ENCODE results near the gene SAPCD1. TPM values are rescaled to one million over a fixed set of nuclear protein-coding genes. Genes with fewer than 3 reads are reported as not detected.
A peak's percentile ranks its signal among the peaks of the same experiment; 100 is the strongest.

SAPCD1 gene
- total and polyA plus RNA-seq, 2 donors (not counting 1 experiment from before 2014, with no cell fraction given): 12.9 TPM

DNA sequence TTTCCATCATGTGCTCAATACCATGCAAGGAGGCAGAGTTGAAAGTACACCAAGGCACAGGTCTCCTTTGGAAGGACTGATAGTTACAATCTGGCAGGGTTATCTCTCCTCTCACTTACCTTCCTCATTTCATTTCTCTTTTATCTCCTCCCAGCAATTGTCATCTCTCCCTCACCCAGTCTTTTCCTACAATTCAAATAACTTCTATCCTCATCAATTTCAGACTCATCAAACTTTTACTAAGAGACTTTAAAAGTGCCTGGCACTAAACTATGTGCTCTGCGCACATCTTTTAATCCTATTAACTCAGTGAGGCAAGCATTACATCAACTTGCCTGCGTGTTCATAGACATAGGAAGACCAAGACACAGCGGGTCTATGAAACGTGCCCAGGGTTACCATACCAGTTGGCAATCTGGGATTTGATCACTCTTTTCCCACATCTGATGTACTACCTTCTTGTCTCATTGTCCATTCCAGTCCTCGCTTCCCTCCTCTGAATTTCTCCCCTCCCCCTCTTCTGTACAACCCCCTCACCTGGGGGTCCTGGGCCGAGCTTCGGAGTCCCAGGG, 31.9 kb downstream of the SAPCD1 start:
- DNase-seq (peak; percentile 52), ATAC-seq (ENCODE audit: low read depth) (no peak)
- Histone ChIP-seq H4K20me1 (ENCODE audit: control insufficient read depth, insufficient read depth, low read length, poor library complexity, severe bottlenecking) (no peaks in the 10 kb centered on the region), H3K79me2 (ENCODE audit: control insufficient read depth, insufficient read depth, low read length) (peaks cover 27% of the 10 kb centered on the region), H2AFZ (ENCODE audit: insufficient read depth, low read depth, low read length, poor library complexity, severe bottlenecking) (peak overlapping the region; percentile 80), H3K4me3 (ENCODE audit: control extremely low read depth in 1 of 5, extremely low read depth in 1 of 5, insufficient read depth in 1 of 5, low read depth in 2 of 5, low read length in 4 of 5) (peak overlapping the region; percentile 12 to 96 (median 95)), H3K27ac (ENCODE audit: low read length in 2 of 2) (peak overlapping the region; percentile 75 to 87), H3K4me1 (ENCODE audit: control insufficient read depth in 2 of 2, insufficient read depth in 2 of 2, low read length in 2 of 2) (peaks cover 54 to 73% of the 10 kb centered on the region in 2 donors), H3K27me3 (replicated peaks in 1 of 4; ENCODE audit: control extremely low read depth in 1 of 4, control insufficient read depth in 3 of 4, insufficient read depth in 4 of 4, low read length in 3 of 4) (no peaks in the 10 kb centered on the region), H3K4me2 (replicated peaks; ENCODE audit: low read depth, low read length, poor library complexity, severe bottlenecking) (peak overlapping the region; percentile 97), H3K9ac (ENCODE audit: low read length) (peak overlapping the region; percentile 92), H3K36me3 (replicated peaks in 1 of 2; ENCODE audit: control extremely low read depth in 1 of 2, control insufficient read depth in 1 of 2, extremely low read depth in 1 of 2, insufficient read depth in 2 of 2, low read length in 1 of 2) (peaks cover 0 to 28% of the 10 kb centered on the region in 2 experiments), H3K9me3 (ENCODE audit: control extremely low read depth in 1 of 3, control insufficient read depth in 2 of 3, insufficient read depth in 1 of 3, low read length in 2 of 3) (no peaks in the 10 kb centered on the region)
- Mint-ChIP-seq H3K4me1 (peaks cover 61% of the 10 kb centered on the region), H3K27ac (peak overlapping the region; percentile 99), H3K4me3 (peak overlapping the region; percentile 97), H3K27me3 (no peaks in the 10 kb centered on the region), H3K9me3 (ENCODE audit: insufficient read depth) (no peaks in the 10 kb centered on the region)
- intact Hi-C loops (cut with micrococcal nuclease): loop anchor here (2.0 kb wide), 2 partner anchors 18 to 56 kb away; partner anchors contain the start of gene VWA7
- POLR2A ChIA-PET: interaction anchor here (0.5 to 3.5 kb wide), 9 partner anchors 12 to 173 kb away, joined by 3 to 38 read pairs (median 5); partner anchors contain the start of genes CLIC1, LSM2 and MSH5
- CTCF ChIA-PET: interaction anchor here (0.5 to 1.3 kb wide), 7 partner anchors 17 to 69 kb away, joined by 3 to 4 read pairs (median 3); partner anchors contain the start of genes NEU1 and VWA7
- TF ChIP-seq EZH2 (IDR thresholded peaks at IDR 0.05; ENCODE audit: borderline replicate concordance, insufficient read depth, low read depth, low read length, poor library complexity, severe bottlenecking): no peak
- TF ChIP-seq, protein P1, sequence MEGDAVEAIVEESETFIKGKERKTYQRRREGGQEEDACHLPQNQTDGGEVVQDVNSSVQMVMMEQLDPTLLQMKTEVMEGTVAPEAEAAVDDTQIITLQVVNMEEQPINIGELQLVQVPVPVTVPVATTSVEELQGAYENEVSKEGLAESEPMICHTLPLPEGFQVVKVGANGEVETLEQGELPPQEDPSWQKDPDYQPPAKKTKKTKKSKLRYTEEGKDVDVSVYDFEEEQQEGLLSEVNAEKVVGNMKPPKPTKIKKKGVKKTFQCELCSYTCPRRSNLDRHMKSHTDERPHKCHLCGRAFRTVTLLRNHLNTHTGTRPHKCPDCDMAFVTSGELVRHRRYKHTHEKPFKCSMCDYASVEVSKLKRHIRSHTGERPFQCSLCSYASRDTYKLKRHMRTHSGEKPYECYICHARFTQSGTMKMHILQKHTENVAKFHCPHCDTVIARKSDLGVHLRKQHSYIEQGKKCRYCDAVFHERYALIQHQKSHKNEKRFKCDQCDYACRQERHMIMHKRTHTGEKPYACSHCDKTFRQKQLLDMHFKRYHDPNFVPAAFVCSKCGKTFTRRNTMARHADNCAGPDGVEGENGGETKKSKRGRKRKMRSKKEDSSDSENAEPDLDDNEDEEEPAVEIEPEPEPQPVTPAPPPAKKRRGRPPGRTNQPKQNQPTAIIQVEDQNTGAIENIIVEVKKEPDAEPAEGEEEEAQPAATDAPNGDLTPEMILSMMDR (IDR thresholded peaks at IDR 0.05): no peak
- 26% methylated on average over 7 of the region's 7 CpGs for WGBS (ENCODE audit: insufficient coverage)

All from B cell (primary cell).